Measurements from ENCODE around the gene PHACTR3. TPM values are rescaled to one million over a fixed set of nuclear protein-coding genes. Genes with fewer than 3 reads are reported as not detected.

PHACTR3 gene
- total RNA-seq, 1 experiment from 2014 or later: 0.63 TPM

GRCh38 chr20:59827138-59828056 is 223.1 kb downstream of the PHACTR3 start:
- DNase-seq (ENCODE audit: low read depth): no peak

- DNase-seq (ENCODE audit: low read depth): no peak
Observed at GRCh38 chr20:59828125-59829053, 224.0 kb downstream of the PHACTR3 start.

GRCh38 chr20:59829054-59829785 is 224.9 kb downstream of the PHACTR3 start:
- no peak for DNase-seq (ENCODE audit: low read depth)

GRCh38 chr20:59829786-59830664 is 225.7 kb downstream of the PHACTR3 start:
- DNase-seq (ENCODE audit: low read depth): no peak

GRCh38 chr20:59830665-59831023 is 226.3 kb downstream of the PHACTR3 start:
- DNase-seq (ENCODE audit: low read depth): no peak

- DNase-seq (ENCODE audit: low read depth): no peak
Observed at GRCh38 chr20:59831024-59831915, 226.9 kb downstream of the PHACTR3 start.

GRCh38 chr20:59831916-59832270 is 227.6 kb downstream of the PHACTR3 start:
- no peak for DNase-seq (ENCODE audit: low read depth)

GRCh38 chr20:59832406-59833363 is 228.3 kb downstream of the PHACTR3 start:
- no peak for DNase-seq (ENCODE audit: low read depth)

- DNase-seq (ENCODE audit: low read depth): peak; percentile 11
Observed at GRCh38 chr20:59835057-59835447, 230.7 kb downstream of the PHACTR3 start.

GRCh38 chr20:59835448-59836395 is 231.4 kb downstream of the PHACTR3 start:
- DNase-seq (ENCODE audit: low read depth): peak; percentile 58

GRCh38 chr20:59836767-59837166 is 232.4 kb downstream of the PHACTR3 start:
- no peak for DNase-seq (ENCODE audit: low read depth)

- no peak for DNase-seq (ENCODE audit: low read depth)
Observed at GRCh38 chr20:59837623-59838394, 233.5 kb downstream of the PHACTR3 start.

- DNase-seq (ENCODE audit: low read depth): no peak
Observed at GRCh38 chr20:59839400-59839799, 235.1 kb downstream of the PHACTR3 start.

GRCh38 chr20:59845472-59845871 is 241.1 kb downstream of the PHACTR3 start:
- DNase-seq (ENCODE audit: low read depth): no peak

- no peak for DNase-seq (ENCODE audit: low read depth)
Observed at GRCh38 chr20:59848182-59848581, 243.8 kb downstream of the PHACTR3 start.

- peak; percentile 41 for DNase-seq (ENCODE audit: low read depth)
Observed at GRCh38 chr20:59850018-59850641, 245.8 kb downstream of the PHACTR3 start.
